ENCODE data around the gene SLC39A10. TPM values are rescaled to one million over a fixed set of nuclear protein-coding genes. Genes with fewer than 3 reads are reported as not detected.

The SLC39A10 gene
- total and polyA plus RNA-seq, 2 of the 4 experiments (the other 2 are of a cell fraction) = 17.6 to 64.7 TPM

DNA sequence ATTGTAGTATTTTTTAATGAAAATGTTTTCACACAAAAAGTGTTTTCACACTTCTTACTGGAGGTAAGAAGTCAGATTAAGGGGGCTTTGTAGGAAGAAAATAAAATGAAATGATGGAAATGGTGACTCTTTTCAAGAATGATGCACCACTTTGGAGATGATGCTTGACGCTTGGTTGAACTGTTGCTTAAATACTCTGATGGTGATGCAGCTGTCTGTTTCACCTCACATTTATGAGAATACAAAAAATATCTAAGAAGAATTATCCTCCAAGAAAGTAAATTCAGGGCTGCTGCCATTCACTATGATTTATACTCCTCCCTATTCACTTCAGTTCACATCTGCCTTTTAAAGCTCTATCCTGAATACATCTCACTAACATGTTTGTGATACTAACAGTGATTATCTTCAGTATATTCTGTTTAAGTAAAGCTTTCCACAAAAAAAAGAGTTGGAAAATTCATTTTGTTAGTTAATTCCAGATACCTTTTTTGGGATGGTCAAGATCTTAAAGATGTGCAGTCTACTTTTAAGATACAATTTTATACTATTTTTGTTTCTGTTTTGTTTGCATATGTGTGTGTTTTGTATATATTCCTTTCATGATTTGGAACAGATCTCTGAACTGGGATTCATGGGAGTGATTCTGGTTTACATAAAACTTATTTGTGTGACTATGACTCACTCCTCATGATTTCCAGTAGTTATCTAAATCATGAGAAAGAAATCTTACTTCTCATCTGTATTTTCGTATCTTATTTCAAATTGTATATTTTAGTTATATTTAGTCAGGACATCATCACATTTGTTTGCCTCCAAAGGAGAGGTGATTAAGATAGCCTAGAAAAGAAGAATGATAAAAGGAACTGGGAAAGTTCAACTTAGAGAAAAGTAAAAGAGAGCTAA lies 53.1 kb downstream of the SLC39A10 start:
- intact Hi-C loops (cut with micrococcal nuclease) (no loop called here), dilution Hi-C loops (cut with HindIII; ENCODE audit: low sequenced_read_pairs, unreplicated experiment) (no loop called here), in situ Hi-C loops (cut with MboI; ENCODE audit: low sequenced_read_pairs) (no loop called here)
- H3K14ac ChIP-seq (replicated peaks; ENCODE audit: low read depth, low read length) = peak overlapping the region; percentile 70; the same call in 1 of the 2 replicates
- H2AK5ac ChIP-seq (ENCODE audit: low read depth, low read length) = peak overlapping the region; percentile 59
- H2AFZ ChIP-seq (replicated peaks; ENCODE audit: low read length, poor library complexity) = no peak overlapping the region
- CTCF ChIA-PET = interaction anchor here (0.5 kb wide), 1 partner anchor 41 kb away, joined by 3 read pairs; no protein-coding TSS in a partner anchor
- POLR2A ChIA-PET (ENCODE audit: unreplicated experiment) = no interaction called here
- peak overlapping the region; percentile 99; the same call in 1 of the 2 replicates for H3K27ac ChIP-seq (ENCODE audit: insufficient read depth, low read length)
- DNase-seq = peak; percentile 96
- H3K9me1 ChIP-seq (ENCODE audit: insufficient read depth, low read length) = no peaks in the 10 kb centered on the region; the same call in 1 of the 2 replicates
- H2BK5ac ChIP-seq (ENCODE audit: low read depth, low read length, poor library complexity, severe bottlenecking) = peak overlapping the region; percentile 99
- H3K9me3 ChIP-seq (ENCODE audit: control insufficient read depth, insufficient read depth, low read length) = no peaks in the 10 kb centered on the region
- peak overlapping the region; percentile 84; the same call in 1 of the 2 replicates for H3K4me2 ChIP-seq (ENCODE audit: low read depth, low read length)
- peaks cover 15% of the 10 kb centered on the region for H3K4me1 ChIP-seq (ENCODE audit: control insufficient read depth, insufficient read depth, low read length)
- H3K27me3 ChIP-seq (ENCODE audit: control insufficient read depth, insufficient read depth, low read length) = no peaks in the 10 kb centered on the region
- peak overlapping the region; percentile 67; the same call in 1 of the 2 replicates for H3K4ac ChIP-seq (ENCODE audit: low read depth, low read length)
- no peak overlapping the region for H3K4me3 ChIP-seq (ENCODE audit: insufficient read depth, low read depth, low read length)
- peak overlapping the region; percentile 70 to 74; a peak in 3 of 4 replicates for H4K8ac ChIP-seq (ENCODE audit: low read depth in 2 of 2, low read length in 2 of 2)
- H3K36me3 ChIP-seq (ENCODE audit: control insufficient read depth, insufficient read depth, low read length) = peaks cover 10% of the 10 kb centered on the region
- no peak overlapping the region for H3K9ac ChIP-seq (ENCODE audit: low read depth, low read length)
- peak overlapping the region; percentile 57; the same call in 1 of the 2 replicates for H3K56ac ChIP-seq (ENCODE audit: extremely low read depth, insufficient read depth, low read length)
- TF ChIP-seq NFE2L2 (IDR thresholded peaks at IDR 0.05; ENCODE audit: low read depth, low read length) = no peak
- peak; percentile 7; the same call in 1 of the 2 replicates for TF ChIP-seq BHLHE40 (IDR thresholded peaks at IDR 0.05; ENCODE audit: low read depth, low read length)
- TF ChIP-seq RCOR1 (IDR thresholded peaks at IDR 0.05; ENCODE audit: insufficient replicate concordance, low read length) = no peak
- TF ChIP-seq SMC3 (IDR thresholded peaks at IDR 0.05; ENCODE audit: low read depth, low read length) = no peak
- TF ChIP-seq FOS (IDR thresholded peaks at IDR 0.05; ENCODE audit: low read depth, low read length) = peak; percentile 87
- TF ChIP-seq MAZ (IDR thresholded peaks at IDR 0.05; ENCODE audit: borderline replicate concordance, low read depth, low read length) = no peak
- TF ChIP-seq, protein P1, sequence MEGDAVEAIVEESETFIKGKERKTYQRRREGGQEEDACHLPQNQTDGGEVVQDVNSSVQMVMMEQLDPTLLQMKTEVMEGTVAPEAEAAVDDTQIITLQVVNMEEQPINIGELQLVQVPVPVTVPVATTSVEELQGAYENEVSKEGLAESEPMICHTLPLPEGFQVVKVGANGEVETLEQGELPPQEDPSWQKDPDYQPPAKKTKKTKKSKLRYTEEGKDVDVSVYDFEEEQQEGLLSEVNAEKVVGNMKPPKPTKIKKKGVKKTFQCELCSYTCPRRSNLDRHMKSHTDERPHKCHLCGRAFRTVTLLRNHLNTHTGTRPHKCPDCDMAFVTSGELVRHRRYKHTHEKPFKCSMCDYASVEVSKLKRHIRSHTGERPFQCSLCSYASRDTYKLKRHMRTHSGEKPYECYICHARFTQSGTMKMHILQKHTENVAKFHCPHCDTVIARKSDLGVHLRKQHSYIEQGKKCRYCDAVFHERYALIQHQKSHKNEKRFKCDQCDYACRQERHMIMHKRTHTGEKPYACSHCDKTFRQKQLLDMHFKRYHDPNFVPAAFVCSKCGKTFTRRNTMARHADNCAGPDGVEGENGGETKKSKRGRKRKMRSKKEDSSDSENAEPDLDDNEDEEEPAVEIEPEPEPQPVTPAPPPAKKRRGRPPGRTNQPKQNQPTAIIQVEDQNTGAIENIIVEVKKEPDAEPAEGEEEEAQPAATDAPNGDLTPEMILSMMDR (conservative IDR thresholded peaks at IDR 0.05; ENCODE audit: low read depth, low read length) = no peak
- peak overlapping the region; percentile 96 for H3K18ac ChIP-seq (ENCODE audit: low read depth, low read length)
- H2AK9ac ChIP-seq (replicated peaks; ENCODE audit: low read depth, low read length, poor library complexity) = no peak overlapping the region
- peak overlapping the region; percentile 87 for H2BK20ac ChIP-seq (ENCODE audit: low read depth, low read length)
- H4K20me1 ChIP-seq (ENCODE audit: insufficient read depth, low read length) = no peaks in the 10 kb centered on the region
- peak overlapping the region; percentile 58; the same call in 1 of the 2 replicates for H3K23ac ChIP-seq (ENCODE audit: low read depth, low read length)
- H4K91ac ChIP-seq (ENCODE audit: insufficient read depth, low read depth, low read length) = peak overlapping the region; percentile 67
- BruUV-seq (replicated peaks) = no TSS peak
- WGBS, 2 experiments (ENCODE audit: extremely low coverage in 2 of 2, insufficient read length in 1 of 2) = no CpG with 5 or more reads among the region's 2 CpGs
- peak; percentile 92 for ATAC-seq (ENCODE audit: low read depth)
- H3K79me1 ChIP-seq (ENCODE audit: low read depth in 1 of 2, low read length in 2 of 2) = peaks cover 21 to 29% of the 10 kb centered on the region in 2 experiments
- H2BK15ac ChIP-seq (ENCODE audit: low read depth, low read length) = peak overlapping the region; percentile 66; the same call in 2 of the 3 replicates
- H2BK120ac ChIP-seq (ENCODE audit: low read depth, low read length) = peak overlapping the region; percentile 93
- peak overlapping the region; percentile 89 for H4K5ac ChIP-seq (ENCODE audit: low read depth, low read length)

All from IMR-90 (cell line).